HG03439 (cell line): Measurements from ENCODE around the gene SLC46A2.
A peak's percentile ranks its signal among the peaks of the same experiment; 100 is the strongest.

ENCODE experiments used
- ATAC-seq: cut with Tn5 transposase; IDR thresholded peaks from one replicate; pipeline ENCODE4 v1.9.1; 2021; ENCODE audit warnings: mild to moderate bottlenecking, moderate library complexity; ENCODE audit not compliant: unreplicated experiment

Gene SLC46A2

DNA sequence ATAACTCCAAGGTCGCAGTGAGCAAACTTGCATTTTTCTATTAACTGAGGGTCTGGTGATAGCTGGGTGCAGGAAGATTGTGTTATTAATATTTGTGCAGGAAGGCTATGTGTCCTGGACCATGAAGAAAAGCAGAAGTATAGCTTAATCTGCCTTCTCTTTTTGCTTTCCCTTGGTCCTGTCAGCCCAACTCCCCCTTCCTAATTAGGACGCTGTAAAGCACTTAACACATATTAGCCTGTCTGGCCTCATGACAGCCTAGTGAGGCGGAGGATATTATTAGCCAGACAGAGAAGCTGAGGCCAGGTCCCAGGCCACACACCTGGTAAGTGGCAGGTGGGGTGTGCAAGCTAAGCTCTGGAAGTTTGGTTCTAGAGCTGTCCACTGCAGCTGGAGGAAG lies 29.5 kb downstream of the SLC46A2 start:
- no peak for ATAC-seq

DNA sequence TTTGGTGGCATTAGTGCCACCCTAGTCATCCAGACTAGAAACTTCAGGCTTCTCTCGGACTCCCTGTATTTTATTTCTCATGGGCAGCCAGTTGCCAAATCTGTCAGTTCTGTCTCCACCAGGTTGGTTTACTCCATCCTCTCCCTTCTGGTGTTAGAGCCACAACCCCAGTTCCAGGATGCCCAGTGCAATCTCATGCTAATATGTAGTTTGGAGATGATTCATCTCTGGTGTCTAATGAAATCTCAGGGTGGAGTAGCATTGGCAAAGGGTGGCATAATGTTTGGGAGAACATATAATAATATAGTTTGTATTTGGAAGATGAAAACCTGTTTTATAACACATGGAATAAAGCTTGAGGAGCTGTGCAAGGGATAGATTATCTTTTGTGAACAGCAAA lies 30.2 kb downstream of the SLC46A2 start:
- ATAC-seq = no peak

DNA sequence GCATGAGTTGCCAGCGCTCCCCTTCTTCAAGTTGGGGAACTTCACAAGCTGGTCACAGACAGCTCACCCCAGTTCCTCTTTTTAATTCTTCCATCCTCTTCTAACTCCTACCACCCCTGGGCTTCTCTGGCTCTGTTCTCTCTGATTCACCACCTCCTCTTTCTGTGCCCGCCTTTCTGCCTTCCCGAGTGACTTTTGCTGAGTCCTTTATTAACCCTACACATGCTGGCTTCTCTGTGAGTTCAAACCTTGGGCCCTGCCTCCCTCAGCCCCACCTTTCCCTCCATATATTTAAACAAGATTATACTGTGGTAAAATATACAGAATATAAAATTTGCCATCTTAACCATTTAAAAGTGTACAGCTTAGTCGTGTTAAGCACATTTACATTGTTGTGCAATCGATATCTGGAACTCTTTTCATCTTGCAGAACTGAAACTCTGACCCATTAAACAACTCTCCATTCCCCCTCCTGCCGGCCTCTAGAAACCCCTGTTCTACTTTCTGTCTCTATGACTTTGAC lies 32.0 kb downstream of the SLC46A2 start:
- ATAC-seq = peak; percentile 56

DNA sequence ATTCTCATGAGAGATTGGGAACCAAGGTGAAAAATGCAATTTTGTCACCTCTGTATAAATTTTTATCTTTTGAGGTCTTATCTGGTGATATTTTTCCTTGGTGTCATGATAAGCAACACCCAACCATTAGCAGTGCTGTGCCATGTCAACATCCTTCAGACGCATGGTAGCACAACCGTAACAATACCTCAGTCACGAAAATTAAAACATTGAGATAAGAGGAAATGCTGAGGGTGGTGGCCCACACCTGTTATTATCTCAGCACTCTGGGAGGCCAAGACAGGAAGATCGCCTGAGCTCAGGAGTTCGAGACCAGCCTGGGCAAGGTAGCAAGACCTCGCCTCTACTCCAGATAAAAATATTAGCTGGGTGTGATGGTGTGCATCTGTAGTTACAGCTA lies 32.7 kb downstream of the SLC46A2 start:
- no peak for ATAC-seq

DNA sequence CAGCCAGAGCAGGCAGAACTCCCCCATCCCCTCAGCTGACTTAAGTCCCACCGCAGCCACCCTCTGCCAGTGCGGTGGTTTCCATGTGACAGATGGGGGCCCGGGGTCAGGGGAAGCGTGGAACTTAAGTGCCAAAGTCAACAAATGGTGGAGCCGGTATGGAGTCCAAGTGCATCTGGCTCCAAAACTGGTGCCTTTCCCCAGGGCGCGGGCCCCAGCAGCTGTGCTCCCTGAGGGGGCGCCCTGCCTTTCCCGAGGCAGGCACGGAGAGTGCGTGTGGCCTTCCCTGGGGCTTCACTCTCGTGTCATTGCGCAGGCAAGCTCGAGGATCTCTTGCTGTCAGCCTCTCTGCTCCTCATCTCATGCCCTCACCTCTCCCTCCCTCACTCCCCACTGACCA lies 33.8 kb downstream of the SLC46A2 start:
- no peak for ATAC-seq

DNA sequence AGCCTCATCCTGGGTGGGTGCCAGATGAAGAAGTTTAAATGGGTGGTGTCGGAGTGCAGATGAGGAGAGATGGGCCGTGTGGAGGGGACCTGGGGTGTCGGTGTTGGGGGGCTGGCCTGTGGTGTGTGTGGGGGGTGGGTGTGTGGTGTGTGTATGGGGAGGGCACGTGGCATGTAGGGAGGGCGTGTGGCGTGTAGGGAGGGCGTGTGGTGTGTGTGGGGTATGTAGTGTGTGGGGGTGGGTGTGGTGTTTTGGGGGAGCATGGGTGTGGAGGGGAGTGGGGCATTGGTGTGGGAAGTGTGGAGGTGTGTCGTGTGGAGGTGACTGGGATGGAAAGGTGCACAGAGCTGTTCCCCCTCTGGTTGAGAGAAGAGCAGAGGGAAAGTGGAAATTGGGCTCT lies 34.5 kb downstream of the SLC46A2 start:
- no peak for ATAC-seq

DNA sequence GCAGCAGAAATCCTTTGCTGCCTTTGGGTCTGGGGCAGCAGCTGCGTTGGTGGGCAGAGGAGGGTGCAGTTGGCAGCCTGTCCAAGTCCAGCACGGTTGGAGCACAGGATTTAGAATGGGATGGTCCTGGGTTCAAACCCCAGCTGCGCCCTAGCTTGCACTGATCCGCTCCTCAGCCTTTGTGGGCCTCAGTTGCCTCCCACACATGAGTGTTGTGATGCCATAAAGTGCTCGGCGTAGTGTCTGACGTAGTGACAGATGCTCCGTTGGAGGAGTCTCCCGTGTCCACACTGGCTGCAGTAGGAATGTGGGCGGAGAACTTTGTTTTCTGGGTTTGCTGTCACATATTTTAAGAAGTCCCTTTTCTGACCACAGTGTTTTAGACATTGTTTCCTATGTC lies 36.0 kb downstream of the SLC46A2 start:
- ATAC-seq = no peak

DNA sequence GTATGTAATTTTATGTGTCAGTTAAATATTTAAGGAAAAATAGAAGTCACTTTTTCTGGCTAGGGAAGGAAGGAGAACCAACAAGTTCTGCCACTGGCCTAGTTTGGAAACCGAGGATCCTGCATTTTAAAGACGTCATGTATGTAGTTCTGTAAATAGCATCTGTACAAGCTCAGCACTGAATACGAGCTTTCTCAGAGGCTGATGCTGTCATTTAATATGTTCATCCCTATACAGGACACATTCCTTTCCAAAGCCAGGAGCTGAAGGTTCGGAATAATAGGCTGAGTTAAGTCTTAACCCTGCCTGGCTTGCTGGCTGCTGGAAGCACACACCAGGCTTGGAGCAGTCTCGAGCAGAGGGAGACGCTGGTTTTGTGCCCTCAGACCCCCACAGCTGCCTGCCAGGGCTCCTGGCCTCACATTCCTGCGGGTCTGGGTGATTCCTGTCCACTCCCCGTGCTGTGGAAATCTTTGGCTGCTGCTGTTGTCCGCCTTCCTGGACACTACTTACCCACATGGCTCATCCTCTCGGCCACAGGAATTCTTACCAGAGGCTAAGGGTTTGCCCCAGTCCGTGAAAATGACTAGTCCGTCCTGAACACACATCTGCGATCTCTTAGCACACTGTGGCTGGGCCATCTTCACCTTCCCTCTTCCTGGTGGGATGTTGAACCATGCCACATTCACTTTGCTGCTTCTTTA lies 36.6 kb downstream of the SLC46A2 start:
- ATAC-seq = no peak

DNA sequence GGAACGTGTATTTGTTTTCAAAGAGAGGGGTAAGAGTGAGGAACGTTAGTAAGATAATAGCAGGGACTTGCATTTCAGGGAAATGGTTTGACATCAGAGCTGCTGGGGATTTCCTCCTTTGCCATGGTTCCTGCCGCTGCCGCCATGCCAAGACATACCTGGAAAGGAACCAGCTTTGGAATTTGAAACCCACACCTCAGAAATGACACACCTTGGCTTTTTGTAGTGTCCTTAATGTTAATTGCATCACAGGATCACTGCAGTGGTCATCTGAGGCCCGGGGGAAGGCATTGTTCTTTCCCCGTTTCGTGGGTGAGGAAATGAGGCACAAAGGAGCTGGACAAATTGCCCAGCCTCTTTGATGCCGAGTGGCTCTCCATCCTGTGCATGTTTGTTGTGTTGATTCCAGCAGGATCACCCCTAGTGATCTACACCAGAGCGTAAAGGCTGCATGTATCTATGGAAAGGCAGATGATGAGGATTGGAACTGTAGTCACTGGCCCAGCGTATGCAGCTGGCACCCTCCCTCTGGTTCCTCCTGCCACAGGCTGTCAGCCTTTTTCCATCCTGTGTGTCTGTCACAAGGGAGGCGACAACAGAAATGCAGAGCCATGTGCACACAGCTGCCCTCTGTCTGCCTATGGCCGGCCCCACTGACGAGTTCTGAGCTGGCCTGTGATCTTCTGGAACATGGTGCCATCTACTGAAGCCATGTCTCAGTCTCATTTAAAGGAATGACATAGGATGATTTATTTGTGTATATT lies 37.8 kb downstream of the SLC46A2 start:
- ATAC-seq = no peak

DNA sequence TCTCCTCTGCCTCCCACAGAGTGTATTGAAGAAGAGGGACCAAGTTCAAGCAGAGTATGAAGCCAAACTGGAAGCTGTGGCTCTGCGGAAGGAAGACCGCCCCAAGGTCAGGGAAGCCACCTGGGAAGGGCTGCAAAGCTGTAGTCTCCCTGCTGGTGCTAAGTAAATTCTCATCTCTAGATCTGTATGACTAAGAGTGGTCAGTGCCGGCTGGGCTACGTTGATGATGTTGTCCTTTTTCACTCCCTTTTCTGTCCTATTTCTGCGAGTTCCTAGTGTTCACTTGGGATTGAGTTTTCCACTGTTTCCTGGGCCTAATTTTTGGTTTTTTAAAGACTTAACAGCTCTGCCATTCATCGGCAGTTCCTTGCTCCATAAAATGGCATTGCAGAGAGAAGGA lies 39.8 kb downstream of the SLC46A2 start:
- no peak for ATAC-seq

DNA sequence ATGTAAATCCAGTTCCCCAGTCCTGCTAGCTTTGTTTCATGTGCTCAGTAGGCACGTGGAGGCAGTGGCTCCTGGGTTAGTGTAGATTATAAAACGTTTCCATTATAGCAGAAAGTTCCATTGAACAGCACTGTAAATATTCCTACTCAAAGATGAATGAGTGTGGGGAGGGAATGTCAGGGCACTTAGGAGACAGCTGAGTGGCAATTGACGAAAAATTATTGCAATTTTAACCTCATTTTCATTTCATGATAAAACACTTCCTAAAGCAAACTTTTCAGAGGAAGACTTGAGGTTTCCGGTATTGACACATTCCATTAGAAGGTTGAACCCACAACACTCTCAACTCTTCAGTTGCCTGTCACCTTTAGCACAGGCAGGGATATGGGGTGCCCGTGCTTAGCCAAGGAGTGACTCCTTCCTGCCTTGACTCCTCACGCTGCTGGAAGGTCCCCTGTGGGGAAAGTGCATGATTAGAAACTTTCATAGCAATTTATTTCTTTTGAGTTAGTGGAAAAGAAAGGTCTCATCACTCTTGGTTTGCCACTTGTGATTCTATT lies 41.2 kb downstream of the SLC46A2 start:
- no peak for ATAC-seq

DNA sequence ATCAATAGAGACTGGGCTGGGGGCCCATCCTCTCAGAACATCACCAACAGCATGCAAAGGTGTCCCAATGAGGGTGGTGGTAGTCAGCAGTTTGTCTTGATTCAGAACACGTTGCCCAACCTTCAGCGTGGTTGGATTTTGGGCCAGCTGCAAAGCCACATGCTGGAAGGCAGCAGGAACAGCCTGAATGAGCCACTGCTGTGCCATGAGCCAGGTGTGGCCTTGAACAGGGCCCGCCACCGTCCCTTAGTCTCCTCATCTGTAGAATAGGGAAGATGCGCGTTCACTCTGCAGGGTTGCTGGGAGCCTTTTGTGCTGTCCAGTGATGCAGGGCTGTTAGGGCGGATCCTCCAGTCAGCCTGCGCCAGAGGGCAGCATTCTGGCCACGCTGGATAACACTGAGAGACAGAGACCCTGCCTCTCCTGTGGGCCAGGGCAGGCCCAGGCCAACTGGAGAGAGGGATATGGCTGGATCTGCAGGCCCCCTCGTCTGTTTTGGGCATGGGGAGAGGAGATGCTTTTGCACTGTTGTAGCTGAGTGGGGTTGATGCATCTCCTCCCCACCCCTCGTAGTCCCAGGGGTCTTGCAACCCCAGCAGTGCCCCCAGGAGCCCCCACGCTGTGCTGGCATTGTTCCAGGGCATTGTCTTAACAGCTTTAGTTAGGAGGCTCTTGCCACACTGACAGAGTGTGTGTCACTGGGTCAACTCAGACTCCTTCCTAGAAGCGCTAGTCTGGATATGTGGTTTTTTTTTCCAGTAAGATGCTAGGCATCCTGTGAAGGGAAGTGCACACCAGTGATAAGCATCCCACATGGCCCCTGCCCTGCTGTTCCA lies 42.1 kb downstream of the SLC46A2 start:
- no peak for ATAC-seq

DNA sequence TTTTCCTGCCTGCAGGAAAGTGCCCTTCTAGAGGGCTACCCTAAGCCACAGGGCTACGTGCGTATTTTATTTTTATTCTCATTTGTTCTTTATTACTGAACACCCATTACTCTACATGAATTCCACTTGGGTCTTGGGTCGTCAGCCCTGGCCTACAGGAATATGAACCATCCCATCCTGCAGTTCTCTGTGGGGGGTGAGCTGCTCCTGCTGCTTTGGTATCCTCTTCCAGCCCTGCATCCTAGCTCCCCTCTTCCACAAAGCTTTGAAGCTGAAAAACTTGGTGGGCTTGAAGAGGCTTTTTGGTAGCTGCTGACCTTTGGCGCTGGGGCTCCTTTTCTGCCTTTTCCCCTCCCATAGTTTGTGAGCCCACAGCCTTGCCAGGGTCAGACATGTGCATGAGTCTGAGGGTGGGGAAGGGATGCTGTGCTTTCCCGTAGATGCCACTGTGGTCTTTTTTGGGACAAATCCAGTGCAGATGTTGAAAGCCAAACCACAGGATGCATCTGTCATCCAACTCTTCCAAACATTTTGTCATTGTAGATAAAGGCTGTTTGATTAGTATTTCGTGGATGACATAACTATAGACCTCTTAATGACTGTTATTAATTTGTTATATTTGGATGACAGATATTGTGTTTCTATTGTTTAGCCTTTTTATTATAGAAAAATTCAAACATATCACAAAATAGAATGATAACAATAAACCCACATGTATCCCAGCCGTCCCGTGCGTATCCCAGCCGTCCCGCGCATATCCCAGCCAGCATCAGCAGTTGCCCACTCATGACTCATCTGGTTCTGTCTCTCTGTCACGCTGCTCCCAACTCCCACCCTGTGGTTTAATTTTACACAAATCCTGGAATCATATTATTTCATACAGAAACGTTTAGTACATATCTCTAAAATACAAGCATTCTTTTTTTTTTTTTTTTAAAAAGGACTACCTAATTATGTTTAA lies 43.9 kb downstream of the SLC46A2 start:
- no peak for ATAC-seq

DNA sequence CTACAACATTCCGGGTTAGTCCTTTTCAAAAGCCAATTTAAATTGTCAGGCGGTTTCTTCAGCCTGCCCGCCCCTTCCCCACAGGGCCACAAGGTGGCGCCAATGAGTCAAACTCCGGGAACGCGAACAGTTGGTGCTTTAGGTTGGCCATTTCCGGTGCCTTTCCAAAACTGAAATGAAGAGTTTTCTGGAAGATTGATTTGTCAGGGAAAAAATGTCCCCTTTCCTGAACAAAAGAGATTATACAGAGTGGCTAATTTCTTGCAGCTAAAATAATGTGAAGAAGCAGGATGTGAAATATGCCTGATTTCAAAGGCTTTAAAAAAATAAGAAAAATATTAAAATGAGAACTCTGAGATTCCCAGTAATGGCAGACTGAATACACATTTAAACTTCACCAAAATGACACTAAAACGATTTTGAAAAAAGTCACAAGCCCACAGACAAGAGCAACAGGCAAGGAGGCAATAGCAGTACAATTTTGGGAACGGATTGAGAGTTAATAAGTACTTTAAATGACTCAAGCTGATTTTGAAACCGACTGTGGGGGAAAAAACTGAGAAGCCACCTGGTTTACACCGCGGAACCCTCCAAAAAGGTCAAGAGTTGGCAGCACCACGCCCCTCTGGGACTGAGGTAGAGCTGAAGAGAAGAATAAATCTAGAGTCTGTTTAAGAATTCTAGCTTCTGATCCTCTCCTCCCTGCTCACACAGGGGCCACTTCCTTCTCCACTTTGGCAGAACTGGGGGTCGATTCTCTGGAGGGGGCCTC lies 45.7 kb downstream of the SLC46A2 start:
- ATAC-seq = peak; percentile 53

DNA sequence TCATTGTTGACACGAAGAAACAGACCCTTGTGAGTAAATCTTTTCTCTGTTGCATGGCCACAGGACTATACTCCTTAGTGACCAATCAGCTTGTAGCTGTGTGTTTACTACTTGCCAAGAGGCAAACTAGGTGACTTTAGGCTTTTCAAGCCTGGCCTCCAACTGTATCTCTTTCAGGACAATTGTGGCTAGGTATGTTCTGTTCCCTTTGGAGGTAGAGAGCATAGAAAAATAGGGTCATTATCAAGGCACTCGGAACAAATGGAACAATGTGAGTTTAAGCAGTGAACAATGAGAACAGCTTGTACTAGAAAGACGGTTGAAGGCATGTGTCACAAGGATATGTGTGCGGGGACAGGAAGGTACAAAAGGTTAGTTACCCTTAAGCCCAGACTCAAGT lies 48.1 kb downstream of the SLC46A2 start:
- no peak for ATAC-seq

DNA sequence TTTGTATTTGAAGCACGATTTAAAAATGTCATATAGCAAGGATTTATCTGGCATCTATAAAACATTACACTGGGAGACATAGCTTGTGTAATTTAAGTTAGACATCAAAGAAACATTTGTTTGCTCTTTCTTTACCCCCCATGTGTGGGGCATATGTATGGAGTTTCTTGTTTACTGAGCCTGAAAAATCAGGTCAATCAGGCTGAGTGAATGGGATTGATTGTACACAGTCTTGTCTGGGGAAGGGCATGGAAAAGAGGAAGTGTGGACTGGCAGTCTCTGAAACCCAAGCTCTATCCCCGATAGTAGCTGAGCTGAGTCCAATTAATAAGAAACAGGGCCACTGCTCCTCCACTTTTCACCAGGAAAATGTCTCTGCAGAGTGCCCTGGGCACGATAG lies 49.4 kb downstream of the SLC46A2 start:
- ATAC-seq = no peak

DNA sequence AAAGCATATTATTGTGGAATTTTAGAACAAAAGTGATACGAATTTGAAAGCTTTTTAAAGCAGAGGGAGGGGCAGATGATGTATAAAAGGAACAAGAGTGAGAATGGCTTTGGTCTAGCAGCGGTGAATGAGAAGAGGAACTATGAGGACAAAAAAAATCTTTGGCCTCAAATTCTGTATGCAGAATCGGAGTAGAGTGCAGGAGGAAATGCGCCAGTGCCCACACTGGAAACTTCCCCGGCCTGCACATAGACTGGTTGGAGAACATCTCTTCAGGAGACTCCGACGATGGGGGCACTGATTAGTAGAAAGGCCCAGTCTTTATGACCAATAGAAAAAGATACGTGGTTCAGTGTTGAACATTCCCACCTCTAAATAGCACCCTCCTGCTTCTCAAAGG lies 51.3 kb downstream of the SLC46A2 start:
- no peak for ATAC-seq

DNA sequence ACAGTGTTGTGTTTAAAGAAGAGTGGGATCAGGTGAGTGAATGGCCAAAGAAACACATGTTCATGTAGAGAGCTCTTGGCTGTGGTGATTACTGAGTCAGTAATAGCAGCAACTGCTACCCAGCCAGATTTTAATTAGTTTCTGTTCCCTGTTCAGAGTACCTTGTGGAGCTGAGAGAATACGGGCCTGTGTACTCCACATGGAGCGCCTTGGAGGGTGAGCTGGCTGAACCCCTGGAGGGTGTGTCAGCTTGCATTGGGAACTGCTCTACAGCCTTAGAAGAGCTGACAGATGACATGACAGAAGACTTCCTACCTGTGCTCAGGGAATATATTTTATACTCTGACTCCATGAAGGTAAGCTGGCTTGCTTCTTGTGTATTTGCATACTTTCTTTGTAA lies 52.3 kb downstream of the SLC46A2 start:
- no peak for ATAC-seq

DNA sequence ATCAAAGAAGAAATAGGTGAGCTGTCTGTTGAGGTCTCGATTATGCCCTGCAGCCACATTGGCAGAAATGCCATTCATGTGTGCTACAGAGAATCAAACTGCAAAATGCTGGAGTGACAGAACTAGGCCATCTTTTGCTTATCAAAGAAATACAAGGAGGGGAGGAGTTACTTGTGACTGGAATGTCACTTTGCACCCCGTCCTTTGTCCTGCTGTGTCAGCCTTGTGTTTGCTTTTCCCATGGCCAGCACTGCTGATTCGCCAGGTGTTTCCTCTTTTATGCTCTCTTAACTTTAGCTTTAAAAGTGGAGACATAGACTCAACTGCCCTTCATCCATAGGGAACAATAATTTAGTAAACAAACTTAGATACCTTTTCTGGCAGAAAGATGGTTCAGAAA lies 54.3 kb downstream of the SLC46A2 start:
- ATAC-seq = no peak
